ENCODE data around the gene USB1. TPM values are rescaled to one million over a fixed set of nuclear protein-coding genes. Genes with fewer than 3 reads are reported as not detected.

Gene USB1
- total RNA-seq, 2 donors from 2014 or later, result 22.6 to 74.1 TPM

DNA sequence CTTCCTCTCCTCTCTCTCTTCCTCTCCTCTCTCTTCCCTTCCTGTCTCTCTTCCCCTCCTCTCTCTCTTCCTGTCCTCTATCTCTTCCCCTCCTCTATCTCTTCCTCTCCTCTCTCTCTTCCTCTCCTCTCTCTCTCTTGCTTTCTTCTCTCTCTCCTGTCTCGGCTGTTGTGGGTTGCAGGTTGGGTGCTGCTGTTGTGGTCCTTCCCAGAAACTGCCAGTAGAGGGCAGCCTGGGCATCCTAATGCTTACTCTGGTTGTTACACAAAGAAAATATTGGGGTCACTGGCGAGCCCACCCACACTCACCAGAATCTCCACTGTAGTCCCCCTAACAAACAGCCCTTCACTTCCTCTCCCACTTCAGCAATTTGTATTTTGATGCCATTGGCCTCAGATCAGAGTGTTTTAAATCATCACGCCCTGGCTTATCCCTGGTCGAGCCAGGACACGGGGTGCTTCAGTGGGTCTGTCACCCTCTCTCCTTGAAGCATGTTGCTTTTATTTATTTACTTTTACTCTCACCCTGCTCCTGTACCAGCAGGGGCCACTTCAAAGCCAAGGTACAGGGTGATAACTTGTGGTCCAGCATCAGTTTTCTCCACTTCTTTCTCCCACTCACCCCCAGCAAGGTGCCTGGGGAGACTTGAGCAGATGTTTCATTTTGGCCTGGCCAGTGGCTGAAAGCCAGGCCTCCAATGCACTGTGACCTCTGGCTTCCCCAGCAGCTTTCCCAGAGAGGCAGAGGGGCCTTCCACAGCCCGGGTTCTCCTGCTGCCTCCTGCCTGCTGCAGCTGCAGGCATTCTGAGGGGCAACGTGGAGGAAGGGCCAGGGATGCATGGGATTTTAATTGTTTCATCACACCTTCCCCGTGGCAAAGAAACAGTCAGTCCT lies 19.7 kb downstream of the USB1 start:
- peak; percentile 62 for DNase-seq (ENCODE audit: low spot score)
- Histone ChIP-seq H3K27me3 (replicated peaks; ENCODE audit: insufficient read depth) (no peaks in the 10 kb centered on the region), H3K36me3 (no peaks in the 10 kb centered on the region), H3K27ac (peak overlapping the region in 1 of 2 donors; percentile 63), H3K9me3 (no peaks in the 10 kb centered on the region), H3K4me1 (replicated peaks) (peaks cover 29% of the 10 kb centered on the region), H3K4me3 (no peak overlapping the region)
- TF ChIP-seq, protein P1, sequence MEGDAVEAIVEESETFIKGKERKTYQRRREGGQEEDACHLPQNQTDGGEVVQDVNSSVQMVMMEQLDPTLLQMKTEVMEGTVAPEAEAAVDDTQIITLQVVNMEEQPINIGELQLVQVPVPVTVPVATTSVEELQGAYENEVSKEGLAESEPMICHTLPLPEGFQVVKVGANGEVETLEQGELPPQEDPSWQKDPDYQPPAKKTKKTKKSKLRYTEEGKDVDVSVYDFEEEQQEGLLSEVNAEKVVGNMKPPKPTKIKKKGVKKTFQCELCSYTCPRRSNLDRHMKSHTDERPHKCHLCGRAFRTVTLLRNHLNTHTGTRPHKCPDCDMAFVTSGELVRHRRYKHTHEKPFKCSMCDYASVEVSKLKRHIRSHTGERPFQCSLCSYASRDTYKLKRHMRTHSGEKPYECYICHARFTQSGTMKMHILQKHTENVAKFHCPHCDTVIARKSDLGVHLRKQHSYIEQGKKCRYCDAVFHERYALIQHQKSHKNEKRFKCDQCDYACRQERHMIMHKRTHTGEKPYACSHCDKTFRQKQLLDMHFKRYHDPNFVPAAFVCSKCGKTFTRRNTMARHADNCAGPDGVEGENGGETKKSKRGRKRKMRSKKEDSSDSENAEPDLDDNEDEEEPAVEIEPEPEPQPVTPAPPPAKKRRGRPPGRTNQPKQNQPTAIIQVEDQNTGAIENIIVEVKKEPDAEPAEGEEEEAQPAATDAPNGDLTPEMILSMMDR (IDR thresholded peaks at IDR 0.05), result peak in 3 of 4 experiments; percentile 64 to 76 (median 70)
- TF ChIP-seq POLR2AphosphoS5 (IDR thresholded peaks at IDR 0.05), result no peak
- TF ChIP-seq POLR2A (IDR thresholded peaks at IDR 0.05), result no peak
- 44% methylated on average over 8 of the region's 8 CpGs for WGBS
- intact Hi-C loops (cut with DNase I), result loop anchor here (5.0 to 10.0 kb wide), 3 partner anchors 106 to 474 kb away; partner anchors contain the start of genes CFAP20 and CSNK2A2

DNA sequence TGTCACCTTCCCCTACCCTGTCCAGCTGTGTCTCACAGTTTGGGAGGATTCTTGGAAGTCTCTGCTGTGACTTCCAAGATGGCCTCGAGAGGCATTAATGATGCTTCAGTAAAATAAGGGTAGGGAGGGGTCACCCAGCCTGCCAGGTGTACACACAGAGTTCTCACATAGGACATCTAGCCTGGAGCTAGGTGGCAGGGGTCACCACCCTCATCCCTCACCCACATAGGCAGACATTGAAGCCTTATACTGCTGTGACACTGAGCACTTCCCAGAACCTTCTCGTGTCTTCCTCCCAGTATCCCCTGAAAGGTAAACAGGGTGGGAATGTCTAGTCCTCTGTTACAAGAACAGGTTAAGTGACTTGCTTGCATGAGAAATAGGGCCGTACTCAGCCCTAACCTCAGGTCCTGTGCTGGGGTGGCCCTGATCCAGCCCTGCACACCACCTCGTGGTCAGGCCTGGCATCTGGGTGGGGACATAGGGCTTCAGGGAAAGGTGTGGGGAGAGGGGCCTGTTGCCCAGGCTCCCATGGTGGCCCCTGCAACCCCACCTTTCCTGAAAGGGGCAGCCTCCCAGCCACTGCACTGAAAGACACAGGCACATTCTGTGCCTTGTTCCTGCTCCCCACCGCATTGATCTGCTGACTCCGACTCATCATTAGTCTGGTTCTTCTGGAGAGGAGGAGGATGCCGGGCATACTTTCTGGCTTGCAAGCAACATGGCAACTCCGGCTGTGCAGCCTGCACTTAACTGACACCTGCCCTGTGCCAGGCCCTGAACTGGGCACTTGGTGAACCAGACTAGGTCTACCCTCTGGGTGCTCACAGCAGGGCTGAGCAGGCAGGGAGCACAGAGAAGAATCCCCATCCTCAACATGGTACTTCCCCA lies 20.7 kb downstream of the USB1 start:
- intact Hi-C loops (cut with DNase I), result loop anchor here (5.0 to 10.0 kb wide), 3 partner anchors 105 to 473 kb away; partner anchors contain the start of genes CFAP20 and CSNK2A2
- Histone ChIP-seq H3K27me3 (replicated peaks; ENCODE audit: insufficient read depth) (no peaks in the 10 kb centered on the region), H3K4me3 (no peak overlapping the region), H3K36me3 (no peaks in the 10 kb centered on the region), H3K9me3 (no peaks in the 10 kb centered on the region), H3K4me1 (replicated peaks) (peaks cover 34% of the 10 kb centered on the region), H3K27ac (peak overlapping the region in 1 of 2 donors; percentile 63)
- 54% methylated on average over 8 of the region's 8 CpGs for WGBS
- DNase-seq (ENCODE audit: low spot score), result no peak
- TF ChIP-seq, protein P1 (IDR thresholded peaks at IDR 0.05), result no peak
- TF ChIP-seq POLR2A (IDR thresholded peaks at IDR 0.05), result no peak

DNA sequence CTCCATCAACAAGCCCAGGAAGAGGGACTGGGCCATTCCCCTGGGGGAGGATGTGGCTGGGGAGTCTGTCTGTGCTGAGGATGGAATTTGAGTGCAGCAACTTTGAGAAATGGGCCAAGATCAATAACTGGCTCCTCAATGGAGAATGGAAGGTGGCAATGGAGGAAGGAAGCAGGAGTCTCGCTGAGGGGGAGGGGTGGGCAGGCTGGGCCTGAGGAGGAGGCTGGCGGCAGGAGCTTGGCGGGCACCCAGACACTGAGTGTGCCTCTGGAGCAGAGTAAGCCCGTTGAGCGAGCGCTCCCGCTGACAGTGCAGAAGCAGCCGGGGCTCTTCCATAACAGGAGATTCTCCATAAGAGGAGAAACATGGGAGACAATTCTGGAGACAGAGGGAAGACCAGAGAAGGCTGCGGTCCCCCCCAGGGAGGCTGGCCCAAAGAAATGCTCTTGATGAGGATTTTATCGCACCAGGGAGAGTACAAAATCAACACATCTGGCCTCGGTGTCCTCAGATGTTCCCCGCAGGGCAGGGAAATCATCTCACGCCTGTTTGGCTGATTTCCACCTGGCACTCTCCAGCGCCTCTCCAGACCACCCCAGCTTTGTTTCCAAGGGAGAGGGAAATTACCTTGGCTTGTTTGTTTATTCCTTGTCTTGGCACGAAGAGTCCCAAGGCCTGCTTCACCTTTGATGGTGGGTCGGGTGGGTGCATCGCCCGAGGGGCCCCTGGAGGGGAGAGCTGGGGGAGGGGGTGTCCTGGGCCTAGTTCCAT lies 21.6 kb downstream of the USB1 start:
- TF ChIP-seq POLR2A (IDR thresholded peaks at IDR 0.05) (no peak), POLR2AphosphoS5 (IDR thresholded peaks at IDR 0.05) (no peak)
- TF ChIP-seq, protein P1 (IDR thresholded peaks at IDR 0.05), result no peak
- 12% methylated on average over 18 of the region's 18 CpGs for WGBS
- H3K9me3 ChIP-seq, result no peaks in the 10 kb centered on the region
- no peaks in the 10 kb centered on the region for H3K27me3 ChIP-seq (replicated peaks; ENCODE audit: insufficient read depth)
- peak overlapping the region; percentile 52 to 63 for H3K27ac ChIP-seq
- intact Hi-C loops (cut with DNase I), result loop anchor here (5.0 to 10.0 kb wide), 3 partner anchors 105 to 472 kb away; partner anchors contain the start of genes CFAP20 and CSNK2A2
- no peaks in the 10 kb centered on the region for H3K36me3 ChIP-seq
- no peak overlapping the region for H3K4me3 ChIP-seq
- H3K4me1 ChIP-seq (replicated peaks), result peaks cover 35% of the 10 kb centered on the region
- peak; percentile 84 for DNase-seq (ENCODE audit: low spot score)

DNA sequence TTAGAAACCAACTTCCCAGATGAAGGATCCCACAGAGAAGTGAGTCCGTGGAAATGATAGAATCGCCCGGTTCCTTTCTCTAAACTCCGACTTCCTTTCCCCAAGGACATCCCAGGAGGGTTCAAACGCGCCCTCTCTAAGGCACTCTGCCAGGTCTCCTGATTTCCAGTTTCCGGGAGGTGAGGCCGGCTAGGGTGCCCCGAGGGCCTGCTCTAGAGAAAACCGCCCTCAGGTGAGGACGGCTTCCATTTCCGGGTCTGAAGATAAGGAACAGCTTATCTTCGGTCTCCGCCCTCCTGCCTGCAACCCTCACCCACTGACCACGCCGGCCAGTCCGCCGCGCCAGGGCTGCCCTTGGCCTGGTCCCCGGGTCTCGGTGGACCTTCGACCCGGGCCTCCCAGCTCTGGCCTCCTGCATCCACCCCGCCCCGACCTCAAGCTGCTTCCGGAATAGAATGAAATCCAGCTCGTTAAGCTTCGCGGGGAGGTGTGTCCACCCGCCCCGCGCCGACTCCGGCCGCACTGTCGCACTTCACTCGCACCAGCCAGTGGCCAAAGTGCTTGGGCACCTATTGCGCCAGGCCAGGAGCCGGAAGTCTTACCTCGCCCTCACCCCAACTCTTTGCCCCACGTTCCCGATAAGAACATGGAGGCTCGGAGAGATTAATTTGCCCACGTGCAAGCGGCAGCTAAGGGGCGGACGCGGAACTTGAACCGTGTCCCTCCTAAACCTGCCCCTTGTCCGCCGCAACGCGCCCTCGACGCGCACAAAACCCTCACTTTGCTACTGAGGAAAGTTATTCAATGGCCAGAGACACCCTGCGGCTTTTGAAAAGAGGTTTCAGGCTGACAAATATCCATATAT lies 23.5 kb downstream of the USB1 start:
- H3K36me3 ChIP-seq, result no peaks in the 10 kb centered on the region
- H3K27ac ChIP-seq, result peak overlapping the region; percentile 67 to 81
- no peaks in the 10 kb centered on the region for H3K9me3 ChIP-seq
- 17% methylated on average over 56 of the region's 57 CpGs for WGBS
- no peak for TF ChIP-seq POLR2AphosphoS5 (IDR thresholded peaks at IDR 0.05)
- TF ChIP-seq, protein P1 (IDR thresholded peaks at IDR 0.05), result no peak
- TF ChIP-seq POLR2A (IDR thresholded peaks at IDR 0.05), result no peak
- H3K4me1 ChIP-seq (replicated peaks), result peaks cover 35% of the 10 kb centered on the region
- no peaks in the 10 kb centered on the region for H3K27me3 ChIP-seq (replicated peaks; ENCODE audit: insufficient read depth)
- DNase-seq (ENCODE audit: low spot score), result no peak
- H3K4me3 ChIP-seq, result peak overlapping the region; percentile 61 to 65
- intact Hi-C loops (cut with DNase I), result loop anchor here (5.0 to 10.0 kb wide), 3 partner anchors 103 to 470 kb away; partner anchors contain the start of genes CFAP20 and CSNK2A2

Data from prostate gland (tissue), 2 donors.